ENCODE data around the gene SERINC5.

SERINC5 gene

DNA sequence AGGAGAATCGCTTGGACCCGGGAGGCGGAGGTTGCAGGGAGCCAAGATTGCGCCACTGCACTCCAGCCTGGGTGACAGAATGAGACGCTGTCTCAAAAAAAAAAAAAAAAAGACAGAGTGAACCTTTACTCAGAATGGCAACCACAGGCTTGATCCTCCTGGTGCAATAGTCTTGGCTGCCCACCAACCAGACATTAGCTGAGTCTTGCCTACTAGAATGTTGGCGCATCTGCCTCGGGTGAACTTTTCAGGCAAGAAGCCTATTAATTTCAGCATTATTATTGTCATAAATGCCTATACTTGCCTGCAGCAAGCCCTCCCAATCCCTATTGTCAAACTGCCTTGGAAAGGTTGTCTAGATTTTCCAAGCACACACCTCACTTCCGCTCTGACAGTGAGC, 4.2 kb downstream of the SERINC5 start:
- no peaks in the 10 kb centered on the region for H3K27me3 ChIP-seq (ENCODE audit: insufficient read depth, low read depth)
- H3K4me3 ChIP-seq (IDR thresholded peaks at IDR 0.05; ENCODE audit: insufficient read depth, low read depth, low read length): no peak overlapping the region
- H3K9ac ChIP-seq: no peak overlapping the region
- H3K36me3 ChIP-seq (ENCODE audit: insufficient read depth): no peaks in the 10 kb centered on the region
- H3K4me2 ChIP-seq: no peak overlapping the region
- no peak overlapping the region for H3K27ac ChIP-seq
- peaks cover 66% of the 10 kb centered on the region for H3K4me1 ChIP-seq (ENCODE audit: low read depth, poor library complexity, severe bottlenecking)
- TF ChIP-seq, protein P1, sequence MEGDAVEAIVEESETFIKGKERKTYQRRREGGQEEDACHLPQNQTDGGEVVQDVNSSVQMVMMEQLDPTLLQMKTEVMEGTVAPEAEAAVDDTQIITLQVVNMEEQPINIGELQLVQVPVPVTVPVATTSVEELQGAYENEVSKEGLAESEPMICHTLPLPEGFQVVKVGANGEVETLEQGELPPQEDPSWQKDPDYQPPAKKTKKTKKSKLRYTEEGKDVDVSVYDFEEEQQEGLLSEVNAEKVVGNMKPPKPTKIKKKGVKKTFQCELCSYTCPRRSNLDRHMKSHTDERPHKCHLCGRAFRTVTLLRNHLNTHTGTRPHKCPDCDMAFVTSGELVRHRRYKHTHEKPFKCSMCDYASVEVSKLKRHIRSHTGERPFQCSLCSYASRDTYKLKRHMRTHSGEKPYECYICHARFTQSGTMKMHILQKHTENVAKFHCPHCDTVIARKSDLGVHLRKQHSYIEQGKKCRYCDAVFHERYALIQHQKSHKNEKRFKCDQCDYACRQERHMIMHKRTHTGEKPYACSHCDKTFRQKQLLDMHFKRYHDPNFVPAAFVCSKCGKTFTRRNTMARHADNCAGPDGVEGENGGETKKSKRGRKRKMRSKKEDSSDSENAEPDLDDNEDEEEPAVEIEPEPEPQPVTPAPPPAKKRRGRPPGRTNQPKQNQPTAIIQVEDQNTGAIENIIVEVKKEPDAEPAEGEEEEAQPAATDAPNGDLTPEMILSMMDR (conservative IDR thresholded peaks at IDR 0.05; ENCODE audit: low read depth, low read length): no peak
- peaks cover 80% of the 10 kb centered on the region for H3K79me2 ChIP-seq (ENCODE audit: insufficient read depth, low read depth)
- no peaks in the 10 kb centered on the region for H4K20me1 ChIP-seq (ENCODE audit: insufficient read depth)
- no peak overlapping the region for H2AFZ ChIP-seq (ENCODE audit: low read depth)

DNA sequence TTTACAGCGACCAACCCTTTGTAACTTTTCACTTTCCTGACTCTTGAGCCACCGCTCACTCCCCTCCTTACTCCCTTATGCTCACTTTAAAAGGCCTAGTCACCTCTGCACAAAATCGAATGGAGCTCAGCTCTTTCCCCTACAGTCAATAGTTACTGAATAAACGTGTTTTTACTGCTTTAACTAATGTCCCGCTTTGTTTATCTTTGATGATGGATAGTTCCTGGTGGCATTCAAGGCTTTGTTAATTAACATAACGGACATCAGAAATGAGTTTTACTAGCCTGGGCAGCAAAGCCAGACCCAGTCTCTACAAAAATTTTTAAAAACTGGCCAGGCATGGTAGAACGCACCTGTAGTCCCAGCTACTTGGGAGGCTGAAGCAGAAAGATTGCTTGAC, 5.0 kb downstream of the SERINC5 start:
- TF ChIP-seq, protein P1 (conservative IDR thresholded peaks at IDR 0.05; ENCODE audit: low read depth, low read length): no peak
- no peak overlapping the region for H3K27ac ChIP-seq
- no peak overlapping the region for H3K4me3 ChIP-seq (IDR thresholded peaks at IDR 0.05; ENCODE audit: insufficient read depth, low read depth, low read length)
- H2AFZ ChIP-seq (ENCODE audit: low read depth): no peak overlapping the region
- no peaks in the 10 kb centered on the region for H4K20me1 ChIP-seq (ENCODE audit: insufficient read depth)
- H3K9ac ChIP-seq: no peak overlapping the region
- H3K36me3 ChIP-seq (ENCODE audit: insufficient read depth): no peaks in the 10 kb centered on the region
- peaks cover 77% of the 10 kb centered on the region for H3K79me2 ChIP-seq (ENCODE audit: insufficient read depth, low read depth)
- H3K4me1 ChIP-seq (ENCODE audit: low read depth, poor library complexity, severe bottlenecking): peaks cover 71% of the 10 kb centered on the region
- H3K27me3 ChIP-seq (ENCODE audit: insufficient read depth, low read depth): no peaks in the 10 kb centered on the region
- H3K4me2 ChIP-seq: no peak overlapping the region

DNA sequence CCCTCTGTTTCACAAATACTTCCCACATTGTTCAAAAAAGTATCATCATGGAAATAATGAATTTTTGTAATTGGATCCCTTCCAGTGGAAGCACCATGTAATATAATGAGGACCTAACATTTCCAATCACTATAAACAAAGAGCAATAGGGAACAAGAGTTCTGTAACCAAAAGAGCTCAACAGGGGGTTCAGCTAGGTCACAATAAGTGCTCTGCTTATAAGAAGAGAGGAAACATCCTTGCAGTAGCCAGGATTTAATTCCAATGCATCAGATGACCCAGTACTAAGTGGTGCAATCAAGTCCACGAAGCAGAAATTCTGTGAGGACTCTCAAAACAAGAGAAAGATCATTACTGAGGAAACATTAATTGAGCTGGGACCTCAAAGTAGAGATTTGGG, 5.9 kb downstream of the SERINC5 start:
- no peak overlapping the region for H2AFZ ChIP-seq (ENCODE audit: low read depth)
- TF ChIP-seq, protein P1 (conservative IDR thresholded peaks at IDR 0.05; ENCODE audit: low read depth, low read length): no peak
- no peak overlapping the region for H3K27ac ChIP-seq
- H3K9ac ChIP-seq: no peak overlapping the region
- no peaks in the 10 kb centered on the region for H4K20me1 ChIP-seq (ENCODE audit: insufficient read depth)
- no peaks in the 10 kb centered on the region for H3K36me3 ChIP-seq (ENCODE audit: insufficient read depth)
- H3K27me3 ChIP-seq (ENCODE audit: insufficient read depth, low read depth): no peaks in the 10 kb centered on the region
- H3K4me2 ChIP-seq: no peak overlapping the region; the same call in 1 of the 2 replicates
- H3K4me3 ChIP-seq (IDR thresholded peaks at IDR 0.05; ENCODE audit: insufficient read depth, low read depth, low read length): no peak overlapping the region
- H3K79me2 ChIP-seq (ENCODE audit: insufficient read depth, low read depth): peaks cover 84% of the 10 kb centered on the region
- peaks cover 80% of the 10 kb centered on the region for H3K4me1 ChIP-seq (ENCODE audit: low read depth, poor library complexity, severe bottlenecking)

DNA sequence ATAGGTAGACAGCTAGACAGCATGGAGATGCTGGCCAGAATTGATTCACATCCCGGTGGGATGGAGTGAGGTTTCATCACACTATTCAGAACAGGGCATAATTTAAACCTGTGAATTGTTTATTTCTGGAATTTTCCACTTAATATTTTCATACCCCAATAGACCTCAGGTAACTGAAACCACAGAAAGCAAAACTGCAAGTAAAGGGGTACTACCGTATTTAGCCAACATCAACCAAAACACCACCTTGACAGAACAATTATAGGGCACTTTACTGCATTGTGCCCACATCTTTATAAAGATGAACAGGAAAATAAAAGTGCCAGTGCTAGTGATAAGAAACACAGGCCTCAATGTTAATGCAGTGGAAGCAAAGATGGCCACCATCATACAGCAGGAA, 7.5 kb downstream of the SERINC5 start:
- Histone ChIP-seq H2AFZ (ENCODE audit: low read depth) (no peak overlapping the region), H3K27ac (peak overlapping the region; percentile 88), H3K4me2 (peak overlapping the region; percentile 87), H3K4me1 (ENCODE audit: low read depth, poor library complexity, severe bottlenecking) (peaks cover 76% of the 10 kb centered on the region), H3K9ac (peak overlapping the region; percentile 56; the same call in 1 of the 2 replicates), H3K79me2 (ENCODE audit: insufficient read depth, low read depth) (peaks cover 82% of the 10 kb centered on the region), H3K27me3 (ENCODE audit: insufficient read depth, low read depth) (no peaks in the 10 kb centered on the region), H3K4me3 (IDR thresholded peaks at IDR 0.05; ENCODE audit: insufficient read depth, low read depth, low read length) (no peak overlapping the region), H4K20me1 (ENCODE audit: insufficient read depth) (no peaks in the 10 kb centered on the region), H3K36me3 (ENCODE audit: insufficient read depth) (no peaks in the 10 kb centered on the region)
- TF ChIP-seq, protein P1 (conservative IDR thresholded peaks at IDR 0.05; ENCODE audit: low read depth, low read length): no peak

Measured in KMS-11 (cell line).